SK-N-SH (cell line): ENCODE data around the gene TXNDC8. TPM values are rescaled to one million over a fixed set of nuclear protein-coding genes. Genes with fewer than 3 reads are reported as not detected.

Experiments
- CTCF ChIA-PET: fragments of 300-600, 350-600 bp; formaldehyde crosslinking; extraction: SDS; loops from one replicate; lab custom pipeline; 2021; lab: Yijun Ruan, JAX
- POLR2A ChIA-PET: fragments of 350-600 bp; sonication (Branson Sonifier 250); formaldehyde crosslinking; extraction: SDS; loops from one replicate; lab custom pipeline; 2020; ENCODE audit warnings: antibody characterized with exemption, inconsistent platforms; lab: Yijun Ruan, JAX
- DNase-seq: peaks from one replicate; pipeline ENCODE4 v3.0.0; 2012
- H2AFZ ChIP-seq: fragments of 200-600 bp; sonication (generic); 2 replicates; pipeline ENCODE4 v1.8.1; 2016; ENCODE audit warnings: antibody characterized with exemption, mild to moderate bottlenecking, low read depth
- H3F3A ChIP-seq: fragments of 200-600 bp; sonication (generic); replicated peaks from 2 replicates; pipeline ENCODE3; 2016; ENCODE audit warnings: antibody characterized with exemption, mild to moderate bottlenecking; ENCODE audit not compliant: insufficient read depth
- H3K27ac ChIP-seq, 2 experiments: fragments of 200-500 bp in 1 of 2; fragments of 200-600 bp in 1 of 2; sonication (Bioruptor generic) in 1 of 2; sonication (generic), shearing (Covaris generic) in 1 of 2; 2 replicates each; pipeline versions ENCODE4 v1.5.1 to v1.6.1; 2014 to 2016; ENCODE audit warnings: low read depth in 2 of 2, inconsistent platforms in 1 of 2, low read length in 1 of 2, mild to moderate bottlenecking in 1 of 2, mixed read lengths in 1 of 2
- H3K27me3 ChIP-seq: fragments of 200-600 bp; sonication (generic), shearing (Covaris generic); 2 replicates; pipeline ENCODE4 v1.6.1; 2016; ENCODE audit warnings: mixed run types; ENCODE audit not compliant: insufficient read depth
- H3K36me3 ChIP-seq, 2 experiments: fragments of 200-500 bp in 1 of 2; fragments of 200-600 bp in 1 of 2; sonication (Bioruptor generic) in 1 of 2; sonication (generic) in 1 of 2; replicated peaks in 1 of 2; 2 replicates each; pipeline versions ENCODE3 to v1.5.1; 2014 to 2016; ENCODE audit warnings: low read length in 1 of 2, mild to moderate bottlenecking in 1 of 2; ENCODE audit not compliant: insufficient read depth in 2 of 2, control insufficient read depth in 1 of 2
- H3K4me1 ChIP-seq, 2 experiments: fragments of 200-500 bp in 1 of 2; fragments of 200-600 bp in 1 of 2; sonication (Bioruptor generic) in 1 of 2; sonication (generic), shearing (Covaris generic) in 1 of 2; 2 replicates each; pipeline versions ENCODE4 v1.5.1 to v1.6.1; 2014 to 2016; ENCODE audit warnings: low read depth in 1 of 2, low read length in 1 of 2, mixed run types in 1 of 2; ENCODE audit not compliant: insufficient read depth in 2 of 2, control insufficient read depth in 1 of 2
- H3K4me2 ChIP-seq: fragments of 200-600 bp; sonication (generic), shearing (Covaris generic); 2 replicates; pipeline ENCODE4 v1.6.1; 2017; ENCODE audit warnings: mixed run types
- H3K4me3 ChIP-seq, 2 experiments: fragments of 200-500 bp in 1 of 2; fragments of 200-600 bp in 1 of 2; sonication (Bioruptor generic) in 1 of 2; sonication (generic), shearing (Covaris generic) in 1 of 2; 2 replicates each; pipeline versions ENCODE4 v1.5.1 to v1.8.1; 2014 to 2016; ENCODE audit warnings: low read depth in 2 of 2, inconsistent platforms in 1 of 2, low read length in 1 of 2, mild to moderate bottlenecking in 1 of 2, mixed read lengths in 1 of 2, moderate library complexity in 1 of 2
- H3K79me2 ChIP-seq: fragments of 200-600 bp; sonication (generic); 2 replicates; pipeline ENCODE4 v1.8.1; 2017; ENCODE audit warnings: mild to moderate bottlenecking; ENCODE audit not compliant: insufficient read depth
- H3K9ac ChIP-seq: fragments of 200-600 bp; sonication (generic); 2 replicates; pipeline ENCODE4 v1.6.1; 2017; ENCODE audit warnings: mixed run types
- H3K9me2 ChIP-seq: fragments of 200-600 bp; sonication (generic); 2 replicates; pipeline ENCODE4 v1.6.1; 2017; ENCODE audit warnings: mixed run types
- H3K9me3 ChIP-seq: fragments of 200-600 bp; sonication (generic); 2 replicates; pipeline ENCODE4 v1.6.1; 2017; ENCODE audit warnings: mixed run types, mild to moderate bottlenecking, moderate library complexity
- H4K20me1 ChIP-seq: fragments of 200-600 bp; sonication (generic); 2 replicates; pipeline ENCODE4 v1.6.1; 2017; ENCODE audit warnings: mild to moderate bottlenecking, mixed run types; ENCODE audit not compliant: insufficient read depth
- CHD2 ChIP-seq: fragments of 150-350 bp; IDR thresholded peaks from 2 replicates; pipeline ENCODE4 v1.6.1; 2018; ENCODE audit warnings: low read length; ENCODE audit not compliant: partially characterized antibody
- ELF1 ChIP-seq: IDR thresholded peaks from 2 replicates; pipeline ENCODE4 v1.4.0; 2012
- EP300 ChIP-seq, 2 experiments: IDR thresholded peaks; 2 replicates each; pipeline versions ENCODE4 v1.4.0 to v1.6.1; 2012; ENCODE audit warnings: borderline replicate concordance in 1 of 2, low read depth in 1 of 2, low read length in 1 of 2
- FOXJ3 ChIP-seq: sonication (generic); formaldehyde crosslinking; IDR thresholded peaks from 2 replicates; pipeline ENCODE4 v1.5.1; 2020; ENCODE audit warnings: mild to moderate bottlenecking, missing genetic modification reagents
- JUND ChIP-seq: IDR thresholded peaks from 2 replicates; pipeline ENCODE4 v1.4.0; 2012
- MXI1 ChIP-seq: IDR thresholded peaks from 2 replicates; pipeline ENCODE4 v1.6.1; 2012; ENCODE audit warnings: mild to moderate bottlenecking, low read depth, low read length, improper control_type of control experiment
- NRF1 ChIP-seq: IDR thresholded peaks from 2 replicates; pipeline ENCODE4 v1.6.1; 2012; ENCODE audit warnings: low read depth, mild to moderate bottlenecking, low read length
- POLR2AphosphoS5 ChIP-seq: IDR thresholded peaks from 2 replicates; pipeline ENCODE4 v1.6.1; 2012; ENCODE audit warnings: low read depth, low read length
- RXRA ChIP-seq: IDR thresholded peaks from 2 replicates; pipeline ENCODE4 v1.4.0; 2012; ENCODE audit warnings: low read depth, mild to moderate bottlenecking, borderline replicate concordance
- SIN3A ChIP-seq: IDR thresholded peaks from 2 replicates; pipeline ENCODE4 v1.6.1; 2012; ENCODE audit warnings: low read depth, mild to moderate bottlenecking, low read length, moderate library complexity, borderline replicate concordance
- TAF1 ChIP-seq: IDR thresholded peaks from 2 replicates; pipeline ENCODE4 v1.6.1; 2012; ENCODE audit warnings: low read depth, mild to moderate bottlenecking, low read length, moderate library complexity, borderline replicate concordance
- TEAD4 ChIP-seq: IDR thresholded peaks from 2 replicates; pipeline ENCODE4 v1.4.0; 2012; ENCODE audit warnings: mild to moderate bottlenecking, borderline replicate concordance; ENCODE audit not compliant: insufficient read depth
- WGBS: methylation state at CpG from one replicate; pipeline ENCODE4 v1.1.6; 2017; ENCODE audit warnings: low lambda C conversion rate; 5-methylcytosine and 5-hydroxymethylcytosine counted together
- polyA plus RNA-seq, 3 experiments: library from polyadenylated mRNA; depleted of rRNA; stranded (reverse); fragments of >200 nt; gene quantifications; 2 replicates each; pipeline ENCODE4 v1.2.3, GENCODE V29; 2012
- TF ChIP-seq, protein P1 (sequence below): IDR thresholded peaks from 2 replicates; pipeline ENCODE4 v1.4.0; 2012; ENCODE audit warnings: low read depth, borderline replicate concordance
- TF ChIP-seq, protein P2 (sequence below): fragments of 150-350 bp; IDR thresholded peaks from 2 replicates; pipeline ENCODE4 v1.6.1; 2017; ENCODE audit warnings: antibody characterized with exemption, low read length, low read depth, borderline replicate concordance
- TF ChIP-seq, protein P3 (sequence below): IDR thresholded peaks from 2 replicates; pipeline ENCODE4 v1.6.1; 2012; ENCODE audit warnings: mild to moderate bottlenecking, low read depth, low read length, moderate library complexity
- TF ChIP-seq, protein P4 (sequence below): IDR thresholded peaks from 2 replicates; pipeline ENCODE4 v1.4.0; 2012; ENCODE audit warnings: low read depth, borderline replicate concordance
- TF ChIP-seq, protein P5 (sequence below): IDR thresholded peaks from 2 replicates; pipeline ENCODE4; 2012
- TF ChIP-seq, protein P6 (sequence below): IDR thresholded peaks from 2 replicates; pipeline ENCODE4 v1.4.0; 2012; ENCODE audit warnings: low read depth

TXNDC8 gene
- polyA plus RNA-seq, 1 of the 3 experiments (the other 2 are of a cell fraction), result not detected

DNA sequence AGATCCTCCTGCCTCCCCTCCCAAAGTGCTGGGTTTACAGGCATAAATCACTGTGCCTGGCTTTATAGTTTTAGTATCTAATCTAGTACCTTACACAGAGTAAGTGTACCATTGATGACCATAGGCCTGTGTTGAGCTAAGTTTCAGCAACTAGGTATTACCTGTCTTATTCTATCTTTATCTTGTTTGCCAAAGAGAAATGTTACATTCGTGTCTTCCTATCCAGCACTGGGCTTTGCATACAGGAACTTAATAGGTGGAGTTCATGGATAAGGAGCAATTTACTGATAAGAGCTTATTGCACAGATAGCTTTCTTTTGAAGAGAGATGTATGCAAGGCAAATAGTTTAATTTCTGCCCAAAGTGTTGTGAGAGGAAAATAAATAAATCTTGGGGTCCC, 30.5 kb downstream of the TXNDC8 start:
- no peak for DNase-seq
- 14% methylated on average over 1 of the region's 1 CpG for WGBS
- no peaks in the 10 kb centered on the region for H3K27me3 ChIP-seq
- H3K4me1 ChIP-seq, result no peaks in the 10 kb centered on the region
- H4K20me1 ChIP-seq, result no peaks in the 10 kb centered on the region
- no peak overlapping the region for H3K4me3 ChIP-seq
- H3K79me2 ChIP-seq, result no peaks in the 10 kb centered on the region
- H3K36me3 ChIP-seq, result no peaks in the 10 kb centered on the region
- H3K4me2 ChIP-seq, result no peak overlapping the region
- ChIA-PET POLR2A (no interaction called here), CTCF (no interaction called here)
- no peaks in the 10 kb centered on the region for H3F3A ChIP-seq
- no peak overlapping the region for H3K9ac ChIP-seq
- H3K9me3 ChIP-seq, result no peaks in the 10 kb centered on the region
- H3K27ac ChIP-seq, result no peak overlapping the region
- no peak overlapping the region for H2AFZ ChIP-seq
- H3K9me2 ChIP-seq, result no peaks in the 10 kb centered on the region
- TF ChIP-seq, protein P1, sequence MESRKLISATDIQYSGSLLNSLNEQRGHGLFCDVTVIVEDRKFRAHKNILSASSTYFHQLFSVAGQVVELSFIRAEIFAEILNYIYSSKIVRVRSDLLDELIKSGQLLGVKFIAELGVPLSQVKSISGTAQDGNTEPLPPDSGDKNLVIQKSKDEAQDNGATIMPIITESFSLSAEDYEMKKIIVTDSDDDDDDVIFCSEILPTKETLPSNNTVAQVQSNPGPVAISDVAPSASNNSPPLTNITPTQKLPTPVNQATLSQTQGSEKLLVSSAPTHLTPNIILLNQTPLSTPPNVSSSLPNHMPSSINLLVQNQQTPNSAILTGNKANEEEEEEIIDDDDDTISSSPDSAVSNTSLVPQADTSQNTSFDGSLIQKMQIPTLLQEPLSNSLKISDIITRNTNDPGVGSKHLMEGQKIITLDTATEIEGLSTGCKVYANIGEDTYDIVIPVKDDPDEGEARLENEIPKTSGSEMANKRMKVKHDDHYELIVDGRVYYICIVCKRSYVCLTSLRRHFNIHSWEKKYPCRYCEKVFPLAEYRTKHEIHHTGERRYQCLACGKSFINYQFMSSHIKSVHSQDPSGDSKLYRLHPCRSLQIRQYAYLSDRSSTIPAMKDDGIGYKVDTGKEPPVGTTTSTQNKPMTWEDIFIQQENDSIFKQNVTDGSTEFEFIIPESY, result no peak
- TF ChIP-seq FOXJ3 (no peak), RXRA (no peak), CHD2 (no peak), NRF1 (no peak), SIN3A (no peak), ELF1 (no peak), EP300 (IDR thresholded peaks at IDR 0.05; ENCODE audit: borderline replicate concordance in 1 of 2, low read depth in 1 of 2, low read length in 1 of 2) (no peak), TAF1 (no peak), MXI1 (no peak), JUND (no peak), POLR2AphosphoS5 (no peak), TEAD4 (no peak)
- TF ChIP-seq, protein P2, sequence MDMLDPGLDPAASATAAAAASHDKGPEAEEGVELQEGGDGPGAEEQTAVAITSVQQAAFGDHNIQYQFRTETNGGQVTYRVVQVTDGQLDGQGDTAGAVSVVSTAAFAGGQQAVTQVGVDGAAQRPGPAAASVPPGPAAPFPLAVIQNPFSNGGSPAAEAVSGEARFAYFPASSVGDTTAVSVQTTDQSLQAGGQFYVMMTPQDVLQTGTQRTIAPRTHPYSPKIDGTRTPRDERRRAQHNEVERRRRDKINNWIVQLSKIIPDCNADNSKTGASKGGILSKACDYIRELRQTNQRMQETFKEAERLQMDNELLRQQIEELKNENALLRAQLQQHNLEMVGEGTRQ, result no peak
- TF ChIP-seq, protein P3, sequence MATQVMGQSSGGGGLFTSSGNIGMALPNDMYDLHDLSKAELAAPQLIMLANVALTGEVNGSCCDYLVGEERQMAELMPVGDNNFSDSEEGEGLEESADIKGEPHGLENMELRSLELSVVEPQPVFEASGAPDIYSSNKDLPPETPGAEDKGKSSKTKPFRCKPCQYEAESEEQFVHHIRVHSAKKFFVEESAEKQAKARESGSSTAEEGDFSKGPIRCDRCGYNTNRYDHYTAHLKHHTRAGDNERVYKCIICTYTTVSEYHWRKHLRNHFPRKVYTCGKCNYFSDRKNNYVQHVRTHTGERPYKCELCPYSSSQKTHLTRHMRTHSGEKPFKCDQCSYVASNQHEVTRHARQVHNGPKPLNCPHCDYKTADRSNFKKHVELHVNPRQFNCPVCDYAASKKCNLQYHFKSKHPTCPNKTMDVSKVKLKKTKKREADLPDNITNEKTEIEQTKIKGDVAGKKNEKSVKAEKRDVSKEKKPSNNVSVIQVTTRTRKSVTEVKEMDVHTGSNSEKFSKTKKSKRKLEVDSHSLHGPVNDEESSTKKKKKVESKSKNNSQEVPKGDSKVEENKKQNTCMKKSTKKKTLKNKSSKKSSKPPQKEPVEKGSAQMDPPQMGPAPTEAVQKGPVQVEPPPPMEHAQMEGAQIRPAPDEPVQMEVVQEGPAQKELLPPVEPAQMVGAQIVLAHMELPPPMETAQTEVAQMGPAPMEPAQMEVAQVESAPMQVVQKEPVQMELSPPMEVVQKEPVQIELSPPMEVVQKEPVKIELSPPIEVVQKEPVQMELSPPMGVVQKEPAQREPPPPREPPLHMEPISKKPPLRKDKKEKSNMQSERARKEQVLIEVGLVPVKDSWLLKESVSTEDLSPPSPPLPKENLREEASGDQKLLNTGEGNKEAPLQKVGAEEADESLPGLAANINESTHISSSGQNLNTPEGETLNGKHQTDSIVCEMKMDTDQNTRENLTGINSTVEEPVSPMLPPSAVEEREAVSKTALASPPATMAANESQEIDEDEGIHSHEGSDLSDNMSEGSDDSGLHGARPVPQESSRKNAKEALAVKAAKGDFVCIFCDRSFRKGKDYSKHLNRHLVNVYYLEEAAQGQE, result no peak
- TF ChIP-seq, protein P4, sequence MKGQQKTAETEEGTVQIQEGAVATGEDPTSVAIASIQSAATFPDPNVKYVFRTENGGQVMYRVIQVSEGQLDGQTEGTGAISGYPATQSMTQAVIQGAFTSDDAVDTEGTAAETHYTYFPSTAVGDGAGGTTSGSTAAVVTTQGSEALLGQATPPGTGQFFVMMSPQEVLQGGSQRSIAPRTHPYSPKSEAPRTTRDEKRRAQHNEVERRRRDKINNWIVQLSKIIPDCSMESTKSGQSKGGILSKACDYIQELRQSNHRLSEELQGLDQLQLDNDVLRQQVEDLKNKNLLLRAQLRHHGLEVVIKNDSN, result no peak
- TF ChIP-seq, protein P5, sequence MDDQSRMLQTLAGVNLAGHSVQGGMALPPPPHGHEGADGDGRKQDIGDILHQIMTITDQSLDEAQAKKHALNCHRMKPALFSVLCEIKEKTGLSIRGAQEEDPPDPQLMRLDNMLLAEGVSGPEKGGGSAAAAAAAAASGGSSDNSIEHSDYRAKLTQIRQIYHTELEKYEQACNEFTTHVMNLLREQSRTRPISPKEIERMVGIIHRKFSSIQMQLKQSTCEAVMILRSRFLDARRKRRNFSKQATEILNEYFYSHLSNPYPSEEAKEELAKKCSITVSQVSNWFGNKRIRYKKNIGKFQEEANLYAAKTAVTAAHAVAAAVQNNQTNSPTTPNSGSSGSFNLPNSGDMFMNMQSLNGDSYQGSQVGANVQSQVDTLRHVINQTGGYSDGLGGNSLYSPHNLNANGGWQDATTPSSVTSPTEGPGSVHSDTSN, result no peak
- TF ChIP-seq, protein P6, sequence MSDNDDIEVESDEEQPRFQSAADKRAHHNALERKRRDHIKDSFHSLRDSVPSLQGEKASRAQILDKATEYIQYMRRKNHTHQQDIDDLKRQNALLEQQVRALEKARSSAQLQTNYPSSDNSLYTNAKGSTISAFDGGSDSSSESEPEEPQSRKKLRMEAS, result no peak
